Duodenal mucosa (tissue), 2 donors: ENCODE data around the gene INSYN1.
"Not testable (repeated sequence)": the region's sequence is repeated elsewhere in the genome, so short reads cannot be mapped to it uniquely, and the experiment has no call there.

Experiments used
- H3K27ac ChIP-seq: one replicate; pipeline ENCODE4 v1.7.0; 2013; ENCODE audit warnings: low read depth, low read length
- H3K27me3 ChIP-seq, 2 donors: one replicate each; pipeline ENCODE4 v1.7.0; 2013; ENCODE audit warnings: low read length in 2 of 2, control low read depth in 1 of 2; ENCODE audit not compliant: insufficient read depth in 2 of 2, control insufficient read depth in 1 of 2
- H3K36me3 ChIP-seq, 2 donors: one replicate each; pipeline ENCODE4 v1.7.0; 2013; ENCODE audit warnings: low read length in 2 of 2, control low read depth in 1 of 2; ENCODE audit not compliant: insufficient read depth in 2 of 2, control insufficient read depth in 1 of 2
- H3K4me1 ChIP-seq, 2 donors: one replicate each; pipeline ENCODE4 v1.7.0; 2013; ENCODE audit warnings: low read length in 2 of 2, control low read depth in 1 of 2; ENCODE audit not compliant: insufficient read depth in 2 of 2, control insufficient read depth in 1 of 2
- H3K4me3 ChIP-seq, 2 donors: one replicate each; pipeline ENCODE4 v1.7.0; 2013; ENCODE audit warnings: low read length in 2 of 2, low read depth in 1 of 2
- H3K9ac ChIP-seq, 2 donors: one replicate each; pipeline ENCODE4 v1.7.0; 2013; ENCODE audit warnings: low read length in 2 of 2, low read depth in 1 of 2
- H3K9me3 ChIP-seq, 2 donors: one replicate each; pipeline ENCODE4 v1.7.0; 2013; ENCODE audit warnings: low read length in 2 of 2, control low read depth in 1 of 2; ENCODE audit not compliant: control insufficient read depth in 1 of 2

The INSYN1 gene

GRCh38 chr15:73737535-73737934 lies 15.6 kb downstream of the INSYN1 start:
- H3K27me3 ChIP-seq: peaks cover 0 to 3% of the 10 kb centered on the region in 2 donors
- H3K27ac ChIP-seq: no peak overlapping the region
- no peak overlapping the region for H3K4me3 ChIP-seq
- H3K36me3 ChIP-seq: no peaks in the 10 kb centered on the region
- no peaks in the 10 kb centered on the region for H3K9me3 ChIP-seq
- no peaks in the 10 kb centered on the region for H3K4me1 ChIP-seq
- H3K9ac ChIP-seq: no peak overlapping the region

- no peaks in the 10 kb centered on the region for H3K9me3 ChIP-seq
- peaks cover 0 to 3% of the 10 kb centered on the region in 2 donors for H3K27me3 ChIP-seq
- no peak overlapping the region for H3K27ac ChIP-seq
- no peak overlapping the region for H3K9ac ChIP-seq
- no peak overlapping the region for H3K4me3 ChIP-seq
- H3K36me3 ChIP-seq: no peaks in the 10 kb centered on the region
- no peaks in the 10 kb centered on the region for H3K4me1 ChIP-seq
These were observed 20.2 kb downstream of the INSYN1 start for GRCh38 chr15:73732930-73733329.

GRCh38 chr15:73732051-73732450 lies 21.1 kb downstream of the INSYN1 start:
- not testable (repeated sequence) for H3K4me1 ChIP-seq, H3K27ac ChIP-seq, H3K9ac ChIP-seq, H3K9me3 ChIP-seq, H3K36me3 ChIP-seq, H3K27me3 ChIP-seq, H3K4me3 ChIP-seq

- H3K36me3 ChIP-seq: no peaks in the 10 kb centered on the region
- no peaks in the 10 kb centered on the region for H3K4me1 ChIP-seq
- no peak overlapping the region for H3K27ac ChIP-seq
- no peak overlapping the region for H3K9ac ChIP-seq
- no peaks in the 10 kb centered on the region for H3K9me3 ChIP-seq
- no peaks in the 10 kb centered on the region for H3K27me3 ChIP-seq
- H3K4me3 ChIP-seq: no peak overlapping the region
These were observed 25.7 kb downstream of the INSYN1 start for GRCh38 chr15:73727330-73727976.

GRCh38 chr15:73724212-73724611 lies 28.9 kb downstream of the INSYN1 start:
- H3K4me3 ChIP-seq: no peak overlapping the region
- no peaks in the 10 kb centered on the region for H3K27me3 ChIP-seq
- no peaks in the 10 kb centered on the region for H3K4me1 ChIP-seq
- H3K36me3 ChIP-seq: no peaks in the 10 kb centered on the region
- H3K9ac ChIP-seq: no peak overlapping the region
- no peaks in the 10 kb centered on the region for H3K9me3 ChIP-seq
- H3K27ac ChIP-seq: no peak overlapping the region

- no peaks in the 10 kb centered on the region for H3K9me3 ChIP-seq
- no peak overlapping the region for H3K4me3 ChIP-seq
- no peaks in the 10 kb centered on the region for H3K36me3 ChIP-seq
- H3K4me1 ChIP-seq: no peaks in the 10 kb centered on the region
- H3K27me3 ChIP-seq: no peaks in the 10 kb centered on the region
- H3K27ac ChIP-seq: no peak overlapping the region
- H3K9ac ChIP-seq: no peak overlapping the region
These were observed 30.0 kb downstream of the INSYN1 start for GRCh38 chr15:73723191-73723590.

- Histone ChIP-seq H3K4me3 (no peak overlapping the region), H3K36me3 (no peaks in the 10 kb centered on the region), H3K9ac (no peak overlapping the region), H3K9me3 (no peaks in the 10 kb centered on the region), H3K27ac (no peak overlapping the region), H3K27me3 (no peaks in the 10 kb centered on the region), H3K4me1 (no peaks in the 10 kb centered on the region)
These were observed 30.7 kb downstream of the INSYN1 start for GRCh38 chr15:73722425-73722824.

- Histone ChIP-seq H3K27me3 (no peaks in the 10 kb centered on the region), H3K4me3 (no peak overlapping the region), H3K27ac (no peak overlapping the region), H3K9ac (no peak overlapping the region), H3K36me3 (peaks cover 0 to 4% of the 10 kb centered on the region in 2 donors), H3K9me3 (no peaks in the 10 kb centered on the region), H3K4me1 (peaks cover 8 to 11% of the 10 kb centered on the region in 2 donors)
These were observed 34.5 kb downstream of the INSYN1 start for GRCh38 chr15:73718694-73719093.

GRCh38 chr15:73717802-73718201 lies 35.3 kb downstream of the INSYN1 start:
- Histone ChIP-seq H3K27me3 (no peaks in the 10 kb centered on the region), H3K9me3 (no peaks in the 10 kb centered on the region), H3K9ac (no peak overlapping the region), H3K27ac (no peak overlapping the region), H3K4me3 (no peak overlapping the region), H3K36me3 (peaks cover 6 to 8% of the 10 kb centered on the region in 2 donors), H3K4me1 (peaks cover 8 to 11% of the 10 kb centered on the region in 2 donors)

GRCh38 chr15:73717206-73717605 lies 35.9 kb downstream of the INSYN1 start:
- Histone ChIP-seq H3K4me3 (no peak overlapping the region), H3K27ac (no peak overlapping the region), H3K4me1 (peaks cover 8 to 11% of the 10 kb centered on the region in 2 donors), H3K36me3 (peaks cover 6 to 8% of the 10 kb centered on the region in 2 donors), H3K9me3 (no peaks in the 10 kb centered on the region), H3K27me3 (no peaks in the 10 kb centered on the region), H3K9ac (no peak overlapping the region)
